ENCODE data around the gene ENOX1. TPM values are rescaled to one million over a fixed set of nuclear protein-coding genes. Genes with fewer than 3 reads are reported as not detected.

The ENOX1 gene
- polyA plus RNA-seq, 1 donor (not counting 4 experiments of a cell fraction or from before 2014, with no cell fraction given) = 1.1 TPM

- Histone ChIP-seq H3K4me3 (ENCODE audit: control insufficient read depth in 2 of 3, extremely low read depth in 1 of 3, insufficient read depth in 2 of 3, low read depth in 1 of 3, low read length in 3 of 3) (no peak overlapping the region), H3K4me2 (ENCODE audit: control insufficient read depth, extremely low read depth, insufficient read depth, low read depth, low read length) (no peak overlapping the region), H3K27ac (ENCODE audit: control insufficient read depth, insufficient read depth, low read length) (no peak overlapping the region), H3K36me3 (ENCODE audit: control insufficient read depth in 2 of 2, extremely low read depth in 1 of 2, insufficient read depth in 2 of 2, low read length in 2 of 2) (no peaks in the 10 kb centered on the region), H3K27me3 (ENCODE audit: control insufficient read depth, extremely low read depth, insufficient read depth, low read length) (no peaks in the 10 kb centered on the region), H2AFZ (ENCODE audit: control insufficient read depth, low read length) (no peak overlapping the region), H3K79me2 (ENCODE audit: control insufficient read depth, insufficient read depth, low read length) (no peaks in the 10 kb centered on the region), H3K9ac (ENCODE audit: control insufficient read depth, extremely low read depth, insufficient read depth, low read length) (no peak overlapping the region), H4K20me1 (ENCODE audit: control insufficient read depth, extremely low read depth, insufficient read depth, low read length) (no peaks in the 10 kb centered on the region), H3K9me1 (ENCODE audit: control insufficient read depth, extremely low read depth, insufficient read depth, low read length) (no peaks in the 10 kb centered on the region), H3K9me3 (ENCODE audit: control insufficient read depth, low read depth, low read length) (no peaks in the 10 kb centered on the region), H3K4me1 (ENCODE audit: control insufficient read depth, extremely low read depth, insufficient read depth, low read length) (no peaks in the 10 kb centered on the region)
- TF ChIP-seq, protein P1, sequence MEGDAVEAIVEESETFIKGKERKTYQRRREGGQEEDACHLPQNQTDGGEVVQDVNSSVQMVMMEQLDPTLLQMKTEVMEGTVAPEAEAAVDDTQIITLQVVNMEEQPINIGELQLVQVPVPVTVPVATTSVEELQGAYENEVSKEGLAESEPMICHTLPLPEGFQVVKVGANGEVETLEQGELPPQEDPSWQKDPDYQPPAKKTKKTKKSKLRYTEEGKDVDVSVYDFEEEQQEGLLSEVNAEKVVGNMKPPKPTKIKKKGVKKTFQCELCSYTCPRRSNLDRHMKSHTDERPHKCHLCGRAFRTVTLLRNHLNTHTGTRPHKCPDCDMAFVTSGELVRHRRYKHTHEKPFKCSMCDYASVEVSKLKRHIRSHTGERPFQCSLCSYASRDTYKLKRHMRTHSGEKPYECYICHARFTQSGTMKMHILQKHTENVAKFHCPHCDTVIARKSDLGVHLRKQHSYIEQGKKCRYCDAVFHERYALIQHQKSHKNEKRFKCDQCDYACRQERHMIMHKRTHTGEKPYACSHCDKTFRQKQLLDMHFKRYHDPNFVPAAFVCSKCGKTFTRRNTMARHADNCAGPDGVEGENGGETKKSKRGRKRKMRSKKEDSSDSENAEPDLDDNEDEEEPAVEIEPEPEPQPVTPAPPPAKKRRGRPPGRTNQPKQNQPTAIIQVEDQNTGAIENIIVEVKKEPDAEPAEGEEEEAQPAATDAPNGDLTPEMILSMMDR (optimal IDR thresholded peaks at IDR 0.05 in 1 of 3, IDR thresholded peaks at IDR 0.05 in 1 of 3, conservative IDR thresholded peaks at IDR 0.05 in 1 of 3; ENCODE audit: extremely low read depth in 1 of 3, insufficient read depth in 2 of 3, low read length in 3 of 3) = no peak
- TF ChIP-seq EZH2 (IDR thresholded peaks at IDR 0.05; ENCODE audit: low read length) = no peak
- DNase-seq (ENCODE audit: low read depth, low spot score) = no peak
- no peak for FAIRE-seq
- dilution Hi-C loops (cut with MboI; ENCODE audit: extremely low pct_ligation_motif_present, low sequenced_read_pairs) = no loop called here
Observed at GRCh38 chr13:43652760-43653159, 134.0 kb downstream of the ENOX1 start.

GRCh38 chr13:43650882-43651281 lies 135.9 kb downstream of the ENOX1 start:
- H4K20me1 ChIP-seq (ENCODE audit: control insufficient read depth, extremely low read depth, insufficient read depth, low read length) = no peaks in the 10 kb centered on the region
- no peaks in the 10 kb centered on the region for H3K79me2 ChIP-seq (ENCODE audit: control insufficient read depth, insufficient read depth, low read length)
- no peaks in the 10 kb centered on the region for H3K9me1 ChIP-seq (ENCODE audit: control insufficient read depth, extremely low read depth, insufficient read depth, low read length)
- no peaks in the 10 kb centered on the region for H3K4me1 ChIP-seq (ENCODE audit: control insufficient read depth, extremely low read depth, insufficient read depth, low read length)
- no peaks in the 10 kb centered on the region for H3K36me3 ChIP-seq (ENCODE audit: control insufficient read depth in 2 of 2, extremely low read depth in 1 of 2, insufficient read depth in 2 of 2, low read length in 2 of 2)
- no peak overlapping the region for H3K4me3 ChIP-seq (ENCODE audit: control insufficient read depth in 2 of 3, extremely low read depth in 1 of 3, insufficient read depth in 2 of 3, low read depth in 1 of 3, low read length in 3 of 3)
- no peak for FAIRE-seq
- H3K27me3 ChIP-seq (ENCODE audit: control insufficient read depth, extremely low read depth, insufficient read depth, low read length) = no peaks in the 10 kb centered on the region
- DNase-seq (ENCODE audit: low read depth, low spot score) = no peak
- no peak overlapping the region for H3K9ac ChIP-seq (ENCODE audit: control insufficient read depth, extremely low read depth, insufficient read depth, low read length)
- H3K27ac ChIP-seq (ENCODE audit: control insufficient read depth, insufficient read depth, low read length) = no peak overlapping the region
- H3K4me2 ChIP-seq (ENCODE audit: control insufficient read depth, extremely low read depth, insufficient read depth, low read depth, low read length) = no peak overlapping the region
- H2AFZ ChIP-seq (ENCODE audit: control insufficient read depth, low read length) = no peak overlapping the region
- no peaks in the 10 kb centered on the region for H3K9me3 ChIP-seq (ENCODE audit: control insufficient read depth, low read depth, low read length)
- TF ChIP-seq, protein P1 (optimal IDR thresholded peaks at IDR 0.05 in 1 of 3, IDR thresholded peaks at IDR 0.05 in 1 of 3, conservative IDR thresholded peaks at IDR 0.05 in 1 of 3; ENCODE audit: extremely low read depth in 1 of 3, insufficient read depth in 2 of 3, low read length in 3 of 3) = no peak
- TF ChIP-seq EZH2 (IDR thresholded peaks at IDR 0.05; ENCODE audit: low read length) = no peak
- dilution Hi-C loops (cut with MboI; ENCODE audit: extremely low pct_ligation_motif_present, low sequenced_read_pairs) = no loop called here

Data from keratinocyte (primary cell).